Activated CD4-positive, alpha-beta T cell treated with anti-CD3 and anti-CD28 coated beads, Interleukin-2, amount 10 ng/mL, durations not matched to agents 7 days and 5 days (primary cell): ENCODE data around the gene PPT2. TPM values are rescaled to one million over a fixed set of nuclear protein-coding genes. Genes with fewer than 3 reads are reported as not detected.

Experiments used
- microRNA-seq: library from miRNA; unstranded; fragments of <30 nt; microRNA quantifications from one replicate; pipeline ENCODE4 v1.2.0, GENCODE V29; 2021; ENCODE audit warnings: borderline microRNAs expressed, borderline replicate concordance
- total RNA-seq, 2 experiments: library from RNA; stranded (reverse); gene quantifications; one replicate each; pipeline ENCODE4 v1.2.3, GENCODE V29; 2021

Gene PPT2
- total RNA-seq, 2 experiments from 2014 or later: 8.3 to 9.2 TPM

Small RNAs within 50 kb of the gene (microRNA-seq; reads per million reads assigned to microRNA genes)
- gene MIR6721 (not detected), gene MIR6833 (0.84 reads per million)

Other genes with a start within 250 kb of the PPT2 start
- 1 to 10 TPM in 1 of 2 experiments, under 1 TPM in 1; 0.57 to 1.3 TPM for gene C2, start 226.4 kb upstream of the PPT2 start, total RNA-seq
- gene CFB, start 208.0 kb upstream of the PPT2 start, total RNA-seq: under 1 TPM in 1 of 2 experiments, not detected in 1; 0.37 TPM
- 10 to 100 TPM; 65.2 to 72.3 TPM for gene NELFE, start 195.2 kb upstream of the PPT2 start, total RNA-seq
- gene SKIC2, start 195.0 kb upstream of the PPT2 start, total RNA-seq: 100 to 1,000 TPM in 1 of 2 experiments, 10 to 100 TPM in 1; 88.0 to 101 TPM
- 10 to 100 TPM; 20.4 to 21.8 TPM for gene DXO, start 182.0 kb upstream of the PPT2 start, total RNA-seq
- 1 to 10 TPM; 3.0 to 4.2 TPM for gene C4A, start 172.1 kb upstream of the PPT2 start, total RNA-seq
- 1 to 10 TPM; 2.0 to 2.2 TPM for gene C4B, start 139.3 kb upstream of the PPT2 start, total RNA-seq
- gene CYP21A2, start 115.7 kb upstream of the PPT2 start, total RNA-seq: under 1 TPM in 1 of 2 experiments, not detected in 1; 0.12 TPM
- gene TNXB, start 44.8 kb upstream of the PPT2 start, total RNA-seq: 1 to 10 TPM; 3.9 to 6.7 TPM
- gene ATF6B, start 25.9 kb upstream of the PPT2 start, total RNA-seq: 100 to 1,000 TPM; 141 to 142 TPM
- 1 to 10 TPM; 6.6 to 7.8 TPM for gene FKBPL, start 23.9 kb upstream of the PPT2 start, total RNA-seq
- under 1 TPM; 0.17 to 0.23 TPM for gene PRRT1, start 2.2 kb upstream of the PPT2 start, total RNA-seq
- 1 to 10 TPM; 6.0 to 8.6 TPM for gene EGFL8, start 10.5 kb downstream of the PPT2 start, total RNA-seq
- 10 to 100 TPM; 47.3 to 52.0 TPM for gene AGPAT1, start 21.9 kb downstream of the PPT2 start, total RNA-seq
- 10 to 100 TPM; 39.8 to 49.7 TPM for gene RNF5, start 24.3 kb downstream of the PPT2 start, total RNA-seq
- gene AGER, start 30.1 kb downstream of the PPT2 start, total RNA-seq: 10 to 100 TPM; 45.4 to 47.1 TPM
- gene PBX2, start 36.1 kb downstream of the PPT2 start, total RNA-seq: 10 to 100 TPM; 98.2 to 98.4 TPM
- gene GPSM3, start 38.5 kb downstream of the PPT2 start, total RNA-seq: 100 to 1,000 TPM; 274 to 282 TPM
- under 1 TPM; 0.20 to 0.27 TPM for gene NOTCH4, start 69.9 kb downstream of the PPT2 start, total RNA-seq
- not detected for gene TSBP1, start 217.8 kb downstream of the PPT2 start, total RNA-seq